Measurements from ENCODE around the gene HCK.

Gene HCK

GRCh38 chr20:32034581-32035425 lies 17.2 kb upstream of the HCK start:
- peak; percentile 45 to 70 for DNase-seq (ENCODE audit: low read depth in 1 of 2, low spot score in 1 of 2)
- in situ Hi-C loops (cut with HindIII; ENCODE audit: low pct_unique_long_range_greater_than_20kb, low sequenced_read_pairs), result no loop called here
- no peak for TF ChIP-seq JUND (IDR thresholded peaks at IDR 0.05; ENCODE audit: low read depth)

- in situ Hi-C loops (cut with HindIII; ENCODE audit: low pct_unique_long_range_greater_than_20kb, low sequenced_read_pairs), result no loop called here
- no peak for DNase-seq (ENCODE audit: low read depth in 1 of 2, low spot score in 1 of 2)
- no peak for TF ChIP-seq JUND (IDR thresholded peaks at IDR 0.05; ENCODE audit: low read depth)
These were observed 16.6 kb upstream of the HCK start for GRCh38 chr20:32035426-32035779.

GRCh38 chr20:32036252-32036651 lies 15.8 kb upstream of the HCK start:
- in situ Hi-C loops (cut with HindIII; ENCODE audit: low pct_unique_long_range_greater_than_20kb, low sequenced_read_pairs), result no loop called here
- TF ChIP-seq JUND (IDR thresholded peaks at IDR 0.05; ENCODE audit: low read depth), result no peak
- DNase-seq (ENCODE audit: low read depth in 1 of 2, low spot score in 1 of 2), result no peak

GRCh38 chr20:32036716-32037485 lies 15.1 kb upstream of the HCK start:
- DNase-seq (ENCODE audit: low read depth in 1 of 2, low spot score in 1 of 2), result no peak
- in situ Hi-C loops (cut with HindIII; ENCODE audit: low pct_unique_long_range_greater_than_20kb, low sequenced_read_pairs), result no loop called here
- no peak for TF ChIP-seq JUND (IDR thresholded peaks at IDR 0.05; ENCODE audit: low read depth)

- in situ Hi-C loops (cut with HindIII; ENCODE audit: low pct_unique_long_range_greater_than_20kb, low sequenced_read_pairs), result no loop called here
- no peak for DNase-seq (ENCODE audit: low read depth in 1 of 2, low spot score in 1 of 2)
- no peak for TF ChIP-seq JUND (IDR thresholded peaks at IDR 0.05; ENCODE audit: low read depth)
These were observed 14.1 kb upstream of the HCK start for GRCh38 chr20:32037929-32038328.

GRCh38 chr20:32040142-32040953 lies 11.7 kb upstream of the HCK start:
- DNase-seq (ENCODE audit: low read depth in 1 of 2, low spot score in 1 of 2), result peak; percentile 61 to 87
- in situ Hi-C loops (cut with HindIII; ENCODE audit: low pct_unique_long_range_greater_than_20kb, low sequenced_read_pairs), result no loop called here
- no peak for TF ChIP-seq JUND (IDR thresholded peaks at IDR 0.05; ENCODE audit: low read depth)

GRCh38 chr20:32045999-32046398 lies 6.0 kb upstream of the HCK start:
- in situ Hi-C loops (cut with HindIII; ENCODE audit: low pct_unique_long_range_greater_than_20kb, low sequenced_read_pairs), result no loop called here
- no peak for TF ChIP-seq JUND (IDR thresholded peaks at IDR 0.05; ENCODE audit: low read depth)
- DNase-seq (ENCODE audit: low read depth in 1 of 2, low spot score in 1 of 2), result no peak

GRCh38 chr20:32050324-32050841 lies 1.7 kb upstream of the HCK start:
- DNase-seq (ENCODE audit: low read depth in 1 of 2, low spot score in 1 of 2), result no peak
- no peak for TF ChIP-seq JUND (IDR thresholded peaks at IDR 0.05; ENCODE audit: low read depth)
- in situ Hi-C loops (cut with HindIII; ENCODE audit: low pct_unique_long_range_greater_than_20kb, low sequenced_read_pairs), result no loop called here

GRCh38 chr20:32050851-32051556 lies 1.0 kb upstream of the HCK start:
- no peak for TF ChIP-seq JUND (IDR thresholded peaks at IDR 0.05; ENCODE audit: low read depth)
- no peak for DNase-seq (ENCODE audit: low read depth in 1 of 2, low spot score in 1 of 2)
- in situ Hi-C loops (cut with HindIII; ENCODE audit: low pct_unique_long_range_greater_than_20kb, low sequenced_read_pairs), result no loop called here

- no peak for TF ChIP-seq JUND (IDR thresholded peaks at IDR 0.05; ENCODE audit: low read depth)
- in situ Hi-C loops (cut with HindIII; ENCODE audit: low pct_unique_long_range_greater_than_20kb, low sequenced_read_pairs), result no loop called here
- DNase-seq (ENCODE audit: low read depth in 1 of 2, low spot score in 1 of 2), result no peak
These were observed 337 bp upstream of the HCK start for GRCh38 chr20:32051720-32052089.

GRCh38 chr20:32052778-32053362 lies 828 bp downstream of the HCK start:
- DNase-seq (ENCODE audit: low read depth in 1 of 2, low spot score in 1 of 2), result no peak
- TF ChIP-seq JUND (IDR thresholded peaks at IDR 0.05; ENCODE audit: low read depth), result no peak
- in situ Hi-C loops (cut with HindIII; ENCODE audit: low pct_unique_long_range_greater_than_20kb, low sequenced_read_pairs), result no loop called here

GRCh38 chr20:32053648-32054047 lies 1.6 kb downstream of the HCK start:
- in situ Hi-C loops (cut with HindIII; ENCODE audit: low pct_unique_long_range_greater_than_20kb, low sequenced_read_pairs), result no loop called here
- DNase-seq (ENCODE audit: low read depth in 1 of 2, low spot score in 1 of 2), result no peak
- no peak for TF ChIP-seq JUND (IDR thresholded peaks at IDR 0.05; ENCODE audit: low read depth)
